GM18498 (cell line): ENCODE results near the gene CLCN2.
A peak's percentile ranks its signal among the peaks of the same experiment; 100 is the strongest.

Experiments used
- ATAC-seq: cut with Tn5 transposase; IDR thresholded peaks from one replicate; pipeline ENCODE4 v1.9.1; 2021; ENCODE audit warnings: mild to moderate bottlenecking, moderate library complexity; ENCODE audit not compliant: unreplicated experiment

The CLCN2 gene

DNA sequence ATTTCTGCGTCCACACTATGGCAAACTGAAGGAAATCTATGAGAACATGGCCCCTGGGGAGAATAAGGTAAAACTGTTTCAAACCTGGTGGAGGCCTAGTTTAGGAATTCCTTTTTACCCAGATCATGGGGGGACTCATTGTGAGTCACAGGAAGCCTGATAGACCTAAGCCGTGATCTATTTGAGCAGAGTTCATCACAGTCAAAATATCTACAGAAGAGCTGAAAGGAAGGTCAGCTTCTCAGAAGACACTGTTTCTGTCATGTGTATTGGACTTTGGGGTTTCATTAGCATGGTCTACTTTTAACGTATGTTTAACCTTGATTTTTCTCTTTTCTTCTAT, 61.1 kb downstream of the CLCN2 start:
- no peak for ATAC-seq

GRCh38 chr3:184299488-184300377, 61.7 kb downstream of the CLCN2 start:
- no peak for ATAC-seq

DNA sequence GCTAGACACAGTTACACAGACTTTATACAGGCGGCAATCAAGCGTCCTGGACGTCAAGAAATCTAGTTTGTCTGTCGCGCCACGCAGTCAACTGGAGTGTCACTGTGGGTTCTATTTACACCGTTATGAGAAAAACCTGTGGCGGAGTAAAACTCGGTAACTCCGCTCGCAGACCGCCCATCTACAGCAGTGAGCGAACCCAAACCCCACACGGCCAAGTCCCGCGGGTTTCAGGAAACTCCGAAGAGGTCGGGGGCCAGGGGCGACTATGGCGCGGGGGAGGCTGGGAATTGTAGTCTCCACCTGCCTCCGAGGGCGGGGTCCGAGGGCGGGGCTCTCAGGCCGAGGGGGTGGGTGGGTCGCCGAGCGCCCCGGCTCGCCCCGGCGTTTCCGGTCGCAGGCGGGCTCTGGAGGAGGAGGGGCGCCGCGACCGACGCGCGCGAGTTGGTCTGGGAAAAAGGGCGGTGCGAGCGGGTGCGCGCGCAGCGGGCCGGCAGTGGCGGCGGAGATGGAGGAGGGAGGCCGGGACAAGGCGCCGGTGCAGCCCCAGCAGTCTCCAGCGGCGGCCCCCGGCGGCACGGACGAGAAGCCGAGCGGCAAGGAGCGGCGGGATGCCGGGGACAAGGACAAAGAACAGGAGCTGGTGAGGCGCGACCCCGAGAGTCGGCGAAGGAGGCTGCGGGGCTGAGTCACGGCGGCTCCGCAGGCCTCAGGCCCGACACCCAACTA, 62.5 kb downstream of the CLCN2 start, which contains the start of gene PSMD2:
Gene PSMD2 (plus strand): TSS at position 483 of the 729 bp plus-strand sequence. CDS start 26 bp downstream, at position 509.
- peak; percentile 95 for ATAC-seq

DNA sequence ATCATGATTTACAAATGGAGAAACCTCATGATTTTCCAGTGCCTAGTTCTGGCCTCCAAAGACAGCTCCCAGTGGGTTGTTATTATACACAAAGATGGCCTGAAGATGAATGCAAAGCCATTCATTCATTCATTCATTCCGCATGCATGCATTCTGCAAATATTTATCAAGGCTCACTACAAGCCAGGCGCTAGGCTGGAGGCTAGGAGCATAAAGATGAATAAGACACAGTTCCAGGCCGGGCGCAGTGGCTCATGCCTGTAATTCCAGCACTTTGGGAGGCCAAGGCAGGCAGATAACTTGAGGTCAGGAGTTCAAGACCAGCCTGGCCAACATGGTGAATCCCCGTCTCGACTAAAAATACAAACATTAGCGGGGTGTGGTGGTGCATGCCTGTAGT, 64.8 kb downstream of the CLCN2 start:
- ATAC-seq: no peak
